HK-2 (cell line): Measurements from ENCODE around the gene PTPRA.
"Not testable (repeated sequence)": the region's sequence is repeated elsewhere in the genome, so short reads cannot be mapped to it uniquely, and the experiment has no call there.

Experiments used
- DNase-seq: peaks from one replicate; pipeline ENCODE4 v3.0.0-alpha.2; 2018; ENCODE audit not compliant: unreplicated experiment

PTPRA gene

DNA sequence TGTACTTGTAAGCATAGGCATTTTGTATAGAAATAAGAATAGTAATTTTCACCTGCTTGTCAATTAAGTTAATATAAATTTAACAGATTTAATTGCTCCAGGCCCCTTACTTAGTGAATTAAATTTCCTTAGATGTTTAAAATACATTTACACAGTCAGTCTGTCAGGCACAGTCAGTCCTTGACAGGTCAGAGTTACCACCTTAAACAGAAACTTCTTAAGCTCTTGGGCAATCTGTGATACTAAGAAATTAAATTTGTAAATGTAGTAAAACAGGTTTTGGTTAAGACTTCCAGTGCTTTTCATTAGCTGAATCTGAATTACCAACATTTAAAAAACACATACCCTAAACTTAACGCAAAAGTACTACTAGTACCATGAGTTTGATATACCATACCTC, 15.9 kb downstream of the PTPRA start:
- DNase-seq: no peak

DNA sequence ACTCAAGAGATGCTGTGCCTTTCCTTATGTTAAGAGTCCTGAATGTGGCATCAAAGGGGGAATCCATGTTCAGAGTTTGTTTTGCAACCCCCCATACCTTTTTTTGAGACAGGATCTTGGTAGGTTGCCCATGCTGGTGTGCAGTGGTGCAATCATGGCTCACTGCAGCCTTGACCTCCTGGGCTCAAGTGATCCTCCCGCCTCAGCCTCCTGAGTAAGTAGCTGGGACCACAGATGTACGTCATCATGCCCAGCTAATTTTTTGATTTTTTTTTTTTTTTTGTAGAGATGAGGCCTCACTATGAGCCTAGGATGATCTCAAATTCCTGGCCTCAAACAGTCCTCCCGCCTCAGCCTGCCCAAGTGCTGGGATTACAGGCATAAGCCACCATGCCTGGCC, 16.5 kb downstream of the PTPRA start:
- no peak for DNase-seq

- no peak for DNase-seq
Observed at GRCh38 chr20:2890742-2891141, 17.5 kb downstream of the PTPRA start.

- no peak for DNase-seq
Observed at GRCh38 chr20:2891343-2891742, 18.1 kb downstream of the PTPRA start.

DNA sequence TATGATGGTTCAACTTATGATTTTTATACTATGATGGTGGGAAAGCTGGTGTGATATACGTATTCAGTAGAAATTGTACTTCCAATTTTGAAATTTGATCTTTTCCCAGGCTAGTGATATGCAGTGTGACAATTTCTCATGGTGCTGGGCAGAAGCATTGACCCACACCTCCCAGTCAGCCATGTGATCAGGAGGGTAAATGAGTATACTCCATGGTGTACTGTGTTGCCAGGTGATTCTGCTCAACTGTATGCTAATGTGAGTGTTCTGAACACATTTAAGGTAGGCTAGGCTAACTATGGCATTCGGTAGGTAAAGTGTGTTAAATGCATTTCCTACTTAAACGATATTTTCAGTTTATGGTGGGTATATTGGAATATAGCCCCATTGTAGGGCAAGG, 19.1 kb downstream of the PTPRA start:
- DNase-seq: no peak

DNA sequence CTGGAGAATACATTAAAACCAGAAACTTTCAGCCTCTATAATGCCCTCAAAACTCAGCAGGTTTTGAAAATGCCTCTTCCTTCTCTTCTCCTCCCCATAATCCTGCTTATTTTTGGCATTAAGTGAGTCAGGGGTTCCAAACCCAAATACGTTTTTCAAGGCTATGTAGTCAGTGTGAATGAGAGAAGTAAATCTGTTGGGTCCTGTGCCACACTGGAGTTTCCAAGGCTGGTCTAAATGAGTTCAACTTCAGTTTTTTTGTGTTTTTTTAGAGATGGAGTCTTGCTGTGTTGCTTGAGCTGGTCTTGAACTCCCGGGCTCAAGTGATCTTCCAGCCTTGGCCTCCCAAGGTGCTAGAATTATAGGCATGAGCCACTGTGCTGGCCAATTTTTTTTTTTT, 20.9 kb downstream of the PTPRA start:
- no peak for DNase-seq

DNA sequence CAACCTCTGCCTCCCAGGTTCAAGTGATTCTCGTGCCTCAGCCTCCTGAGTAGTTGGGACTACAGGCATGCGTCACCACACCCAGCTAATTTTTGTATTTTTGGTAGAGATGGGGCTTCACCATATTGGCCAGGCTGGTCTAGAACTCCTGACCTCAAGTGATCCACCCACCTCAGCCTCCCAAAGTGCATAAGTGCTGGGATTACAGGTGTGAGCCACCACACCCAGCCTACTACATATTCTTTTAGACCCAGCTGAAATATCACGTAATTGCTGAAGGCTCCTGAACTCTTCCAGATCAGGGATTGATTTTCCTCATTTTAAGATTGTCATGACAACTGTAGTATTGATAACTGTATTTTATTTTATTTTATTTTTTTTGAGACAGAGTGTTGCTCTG, 21.9 kb downstream of the PTPRA start:
- not testable (repeated sequence) for DNase-seq

DNA sequence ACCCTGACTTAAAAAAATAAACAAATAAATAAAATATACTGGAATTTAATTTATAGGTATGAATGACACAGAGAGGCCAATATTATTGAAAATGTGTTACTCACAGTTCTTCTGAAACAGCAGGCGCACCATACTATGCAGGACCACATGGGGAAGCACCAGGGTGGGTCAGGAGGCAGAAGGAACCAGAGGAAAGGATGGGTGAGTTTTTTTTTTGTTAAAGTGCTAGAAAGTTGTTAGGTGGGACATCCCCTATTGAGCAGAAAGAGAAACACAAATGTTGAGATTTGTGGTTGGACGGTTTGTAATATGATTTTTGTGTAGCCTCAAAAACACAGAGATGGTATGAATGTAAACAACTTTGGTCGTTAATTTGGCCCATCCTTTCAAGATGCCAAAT, 26.0 kb downstream of the PTPRA start:
- no peak for DNase-seq

GRCh38 chr20:2900845-2901592, 27.7 kb downstream of the PTPRA start:
- DNase-seq: no peak

DNA sequence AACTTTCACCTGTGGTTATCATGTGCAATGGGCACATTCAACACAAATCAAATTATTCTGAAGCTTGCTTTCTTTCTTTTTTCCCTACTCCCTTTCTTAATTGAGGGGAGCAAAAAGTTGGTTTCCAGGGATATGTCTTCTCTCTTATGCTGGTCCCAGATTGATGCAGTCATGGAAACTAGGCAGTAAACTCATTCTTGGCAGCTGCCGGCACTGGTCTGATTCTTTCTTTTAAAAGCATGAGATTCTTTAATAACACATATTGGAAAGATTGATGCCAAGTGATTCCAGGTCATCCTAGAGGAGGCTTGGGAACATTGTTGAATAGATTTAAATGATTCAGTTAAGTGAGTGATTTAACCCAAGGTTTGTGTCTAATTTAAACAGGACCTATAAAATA, 29.0 kb downstream of the PTPRA start:
- no peak for DNase-seq

GRCh38 chr20:2902818-2903217, 29.5 kb downstream of the PTPRA start:
- no peak for DNase-seq

GRCh38 chr20:2903686-2904085, 30.4 kb downstream of the PTPRA start:
- DNase-seq: no peak

DNA sequence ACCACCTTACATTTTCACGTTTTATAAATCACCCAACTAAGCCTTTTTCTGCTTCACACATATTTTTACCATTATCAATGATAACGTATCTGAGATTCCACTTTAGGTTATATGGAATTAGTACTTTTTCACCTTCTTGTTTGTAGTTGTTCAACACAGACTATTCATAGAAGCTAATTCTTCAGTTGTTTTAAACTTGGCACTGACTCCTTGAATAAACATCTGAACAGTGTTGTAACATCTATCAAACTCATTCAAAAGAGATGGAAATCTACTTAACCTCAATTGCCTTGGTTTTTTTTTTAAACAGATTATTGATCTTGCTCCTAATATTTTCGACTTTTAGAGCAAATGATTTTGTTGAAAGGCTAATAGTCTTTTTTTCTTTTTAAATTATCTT, 34.2 kb downstream of the PTPRA start:
- no peak for DNase-seq

- DNase-seq: no peak
Observed at GRCh38 chr20:2909953-2910352, 36.7 kb downstream of the PTPRA start.

DNA sequence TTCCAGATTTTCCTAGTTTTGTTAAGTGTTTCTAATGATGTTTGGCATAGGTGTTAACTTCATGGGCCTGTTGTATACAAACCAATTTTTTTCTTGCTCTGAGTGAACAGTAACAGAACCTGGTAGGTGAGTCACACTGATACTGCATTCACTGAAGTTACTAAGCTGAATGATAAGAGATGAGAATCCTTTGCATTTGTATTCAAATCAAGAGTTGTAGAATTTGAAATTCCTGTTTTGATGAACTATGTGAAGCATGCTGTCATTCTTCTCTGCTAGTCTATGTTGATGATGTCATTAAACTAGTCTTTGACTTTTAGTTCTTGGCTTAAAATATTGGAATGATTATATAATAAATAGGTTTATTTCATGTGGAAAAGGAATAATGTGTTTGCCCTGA, 37.9 kb downstream of the PTPRA start:
- no peak for DNase-seq

DNA sequence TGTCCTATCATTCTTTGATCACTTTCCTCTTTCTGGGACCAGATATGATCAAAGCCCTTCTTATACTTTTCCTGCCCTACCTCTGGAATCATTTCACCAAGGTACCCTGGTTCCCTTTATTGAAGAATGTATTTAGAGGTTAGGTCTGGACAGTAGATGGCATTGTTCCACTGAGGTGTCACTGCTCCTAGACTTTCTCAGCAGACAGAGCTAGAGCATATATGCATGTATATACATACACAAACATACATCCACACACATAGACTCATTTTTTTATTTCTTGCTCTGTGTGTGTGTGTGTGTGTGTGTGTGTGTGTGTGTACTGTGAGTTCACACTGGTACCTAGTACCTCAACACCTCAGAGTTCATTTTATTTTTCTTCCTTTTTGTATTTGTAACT, 40.9 kb downstream of the PTPRA start:
- DNase-seq: no peak

- DNase-seq: no peak
Observed at GRCh38 chr20:2917266-2917665, 44.0 kb downstream of the PTPRA start.

DNA sequence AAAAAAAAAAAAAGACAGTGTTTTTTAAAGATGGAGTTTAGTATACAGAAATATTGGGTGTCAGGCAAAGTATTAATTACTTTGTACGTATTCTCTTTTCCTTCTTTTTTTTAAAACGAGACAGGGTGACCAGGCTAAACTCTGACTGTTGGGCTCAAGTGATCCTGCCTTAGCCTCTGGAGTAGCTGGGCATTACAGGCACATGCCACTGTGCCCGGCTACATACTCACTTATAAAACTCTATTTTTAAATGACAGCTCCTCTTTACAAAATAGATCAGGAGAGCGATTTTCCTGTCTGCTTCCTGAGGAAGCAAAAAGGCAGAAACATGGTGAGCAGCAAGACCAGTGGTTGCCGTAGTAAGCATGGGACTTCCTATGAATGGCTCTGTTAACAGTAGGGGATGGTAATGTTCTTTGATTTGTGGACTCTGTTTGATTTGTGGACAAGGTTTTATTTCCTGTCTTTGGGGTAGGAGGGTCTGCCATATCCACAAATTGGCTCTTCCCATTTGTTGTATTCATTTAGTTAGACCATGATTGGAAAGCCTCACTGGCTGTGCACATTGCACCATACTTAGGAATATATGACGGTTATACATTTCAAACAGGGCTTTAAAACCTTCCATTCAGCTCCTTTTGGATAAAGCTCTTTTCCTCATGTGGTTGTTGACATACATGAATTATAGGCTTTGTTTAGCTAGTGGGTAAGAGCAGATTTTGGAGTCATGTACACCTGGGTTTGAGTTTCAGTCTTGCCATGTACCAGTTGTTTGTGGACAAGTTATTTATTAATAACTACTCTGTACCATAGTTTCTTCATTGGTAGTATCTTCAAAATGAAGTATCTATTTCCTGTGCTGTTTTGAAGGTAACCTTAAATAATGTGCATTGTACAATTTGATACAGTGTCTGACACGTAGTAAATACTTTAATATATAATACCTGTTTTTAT, 45.1 kb downstream of the PTPRA start:
- no peak for DNase-seq

GRCh38 chr20:2919518-2920245, 46.4 kb downstream of the PTPRA start:
- no peak for DNase-seq

DNA sequence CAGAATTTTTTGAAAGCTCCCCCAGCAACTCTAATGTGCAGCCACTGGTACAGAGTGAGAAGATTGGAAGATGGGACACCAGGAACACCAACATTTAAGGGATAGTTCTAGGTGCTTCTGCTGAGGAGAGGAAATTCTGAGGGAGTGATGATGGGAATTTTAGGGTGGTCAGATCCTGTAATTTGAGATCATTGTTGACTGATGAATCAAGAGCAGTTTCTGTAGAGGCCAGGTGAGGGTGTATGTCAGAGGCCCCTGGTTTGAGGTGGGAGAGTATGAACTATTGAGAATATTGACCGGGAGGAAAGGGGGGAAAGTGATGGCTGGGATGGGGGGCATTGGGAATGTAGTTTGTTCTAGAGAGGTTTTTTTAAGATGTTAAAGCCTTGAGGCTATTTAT, 47.2 kb downstream of the PTPRA start:
- DNase-seq: no peak

DNA sequence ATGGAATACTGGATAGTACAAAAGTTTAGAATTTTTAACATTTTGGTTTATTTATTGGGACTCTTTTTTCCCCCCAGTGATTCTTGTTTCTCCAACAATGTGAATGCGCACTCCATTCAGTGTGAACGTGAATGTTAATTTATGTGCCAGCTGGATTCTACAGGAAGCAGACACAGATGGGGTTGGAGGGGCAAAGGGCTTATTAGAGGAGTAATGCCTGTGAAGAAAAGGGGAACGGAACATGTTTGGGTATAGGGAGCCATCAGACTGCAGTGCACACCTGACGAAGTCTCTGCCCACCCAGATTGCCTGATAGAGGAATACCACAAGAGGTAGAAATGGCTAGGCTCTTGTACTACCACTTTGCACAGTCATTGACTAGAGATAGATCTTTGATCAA, 48.2 kb downstream of the PTPRA start:
- DNase-seq: no peak

DNA sequence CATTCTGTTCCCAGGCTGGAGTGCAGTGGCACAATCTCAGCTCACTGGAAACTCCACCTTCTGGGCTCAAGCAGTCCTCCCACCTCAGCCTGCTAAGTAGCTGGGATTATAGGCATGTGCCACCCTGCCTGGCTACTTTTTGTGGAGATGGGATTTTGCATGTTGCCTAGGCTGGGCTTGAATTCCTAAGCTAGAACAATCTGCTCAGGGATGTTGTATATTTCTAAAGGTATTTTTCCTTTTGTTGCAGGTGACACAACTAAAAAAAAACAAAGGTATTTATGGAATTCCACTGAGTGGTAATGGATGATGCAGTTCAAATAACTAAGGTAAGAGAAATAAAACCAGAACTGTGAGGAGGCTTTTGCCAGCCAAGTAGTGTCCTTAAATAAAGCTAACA, 49.7 kb downstream of the PTPRA start:
- no peak for DNase-seq
